Loucy (cell line): Measurements from ENCODE around the gene CRYGD.

Source experiments
- CTCF ChIP-seq: fragments of 200-600 bp; sonication (generic); conservative IDR thresholded peaks from 2 replicates; pipeline ENCODE4 v1.5.1; 2014; ENCODE audit warnings: mild to moderate bottlenecking, antibody characterized with exemption, low read length
- EZH2phosphoT487 ChIP-seq: fragments of 200-600 bp; IDR thresholded peaks from 2 replicates; pipeline ENCODE4 v1.6.1; 2018; ENCODE audit warnings: antibody characterized with exemption, mild to moderate bottlenecking, moderate library complexity, borderline replicate concordance

GRCh38 chr2:208101716-208102631, 22.4 kb downstream of the CRYGD start:
- TF ChIP-seq CTCF (peak; percentile 87), EZH2phosphoT487 (no peak)
